ENCODE measurements around the gene GNB1L. TPM values are rescaled to one million over a fixed set of nuclear protein-coding genes. Genes with fewer than 3 reads are reported as not detected.

GNB1L gene
- polyA plus RNA-seq, 1 donor from 2014 or later = 16.5 TPM

DNA sequence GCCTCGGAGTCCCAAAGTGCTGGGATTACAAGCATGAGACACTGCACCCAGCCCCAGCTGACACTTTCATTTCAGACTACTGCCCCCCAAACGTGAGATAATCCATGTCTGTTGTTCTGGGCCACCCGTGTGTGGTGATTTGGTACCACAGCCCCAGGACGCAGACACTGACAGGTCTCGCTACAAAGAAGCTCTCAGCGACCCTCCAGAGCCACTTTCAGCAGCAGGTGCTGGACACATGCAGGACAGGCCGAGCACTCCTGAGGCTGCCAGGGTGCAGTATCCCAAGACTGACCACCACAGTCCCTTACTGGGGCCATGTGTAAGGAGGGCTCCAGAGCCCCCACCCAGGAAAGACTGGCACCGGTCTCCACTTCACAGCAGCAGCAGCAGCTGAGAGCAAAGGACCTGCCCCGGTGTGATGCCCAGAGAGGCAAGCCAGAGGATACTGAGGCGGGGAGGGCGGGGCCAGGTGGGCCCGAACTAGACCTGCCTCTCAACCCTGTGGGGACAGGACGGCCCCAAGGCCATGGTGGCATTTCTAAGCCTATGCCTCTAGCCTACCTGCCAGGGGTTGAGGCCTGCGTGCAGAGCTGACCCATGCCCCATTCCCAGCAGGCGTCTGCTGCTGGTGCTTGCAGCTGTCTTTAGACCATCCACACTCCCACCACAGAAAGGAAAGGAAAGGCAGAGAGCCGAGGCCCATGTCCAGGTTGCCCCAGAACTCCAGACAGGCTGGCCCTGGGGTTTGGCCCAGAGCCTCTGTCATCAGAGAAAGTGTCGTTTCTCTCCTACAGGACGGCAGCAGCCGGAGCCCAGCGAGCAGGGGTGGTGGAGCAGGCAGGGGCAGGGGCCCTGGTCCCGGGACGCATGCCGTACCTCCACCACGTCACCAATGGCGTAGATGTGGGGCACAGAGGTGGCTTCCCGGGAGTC, 28.0 kb upstream of the GNB1L start:
- no peaks in the 10 kb centered on the region for H3F3A ChIP-seq (ENCODE audit: insufficient read depth, low read length, poor library complexity, severe bottlenecking)
- no peak overlapping the region for H3K9ac ChIP-seq (ENCODE audit: low read length)
- H3K9me2 ChIP-seq (ENCODE audit: insufficient read depth, low read length) = no peaks in the 10 kb centered on the region
- TF ChIP-seq MXI1 (conservative IDR thresholded peaks at IDR 0.05; ENCODE audit: poor library complexity, severe bottlenecking) = no peak
- no peak for TF ChIP-seq EP300 (conservative IDR thresholded peaks at IDR 0.05; ENCODE audit: poor library complexity, severe bottlenecking)
- TF ChIP-seq, protein P1, sequence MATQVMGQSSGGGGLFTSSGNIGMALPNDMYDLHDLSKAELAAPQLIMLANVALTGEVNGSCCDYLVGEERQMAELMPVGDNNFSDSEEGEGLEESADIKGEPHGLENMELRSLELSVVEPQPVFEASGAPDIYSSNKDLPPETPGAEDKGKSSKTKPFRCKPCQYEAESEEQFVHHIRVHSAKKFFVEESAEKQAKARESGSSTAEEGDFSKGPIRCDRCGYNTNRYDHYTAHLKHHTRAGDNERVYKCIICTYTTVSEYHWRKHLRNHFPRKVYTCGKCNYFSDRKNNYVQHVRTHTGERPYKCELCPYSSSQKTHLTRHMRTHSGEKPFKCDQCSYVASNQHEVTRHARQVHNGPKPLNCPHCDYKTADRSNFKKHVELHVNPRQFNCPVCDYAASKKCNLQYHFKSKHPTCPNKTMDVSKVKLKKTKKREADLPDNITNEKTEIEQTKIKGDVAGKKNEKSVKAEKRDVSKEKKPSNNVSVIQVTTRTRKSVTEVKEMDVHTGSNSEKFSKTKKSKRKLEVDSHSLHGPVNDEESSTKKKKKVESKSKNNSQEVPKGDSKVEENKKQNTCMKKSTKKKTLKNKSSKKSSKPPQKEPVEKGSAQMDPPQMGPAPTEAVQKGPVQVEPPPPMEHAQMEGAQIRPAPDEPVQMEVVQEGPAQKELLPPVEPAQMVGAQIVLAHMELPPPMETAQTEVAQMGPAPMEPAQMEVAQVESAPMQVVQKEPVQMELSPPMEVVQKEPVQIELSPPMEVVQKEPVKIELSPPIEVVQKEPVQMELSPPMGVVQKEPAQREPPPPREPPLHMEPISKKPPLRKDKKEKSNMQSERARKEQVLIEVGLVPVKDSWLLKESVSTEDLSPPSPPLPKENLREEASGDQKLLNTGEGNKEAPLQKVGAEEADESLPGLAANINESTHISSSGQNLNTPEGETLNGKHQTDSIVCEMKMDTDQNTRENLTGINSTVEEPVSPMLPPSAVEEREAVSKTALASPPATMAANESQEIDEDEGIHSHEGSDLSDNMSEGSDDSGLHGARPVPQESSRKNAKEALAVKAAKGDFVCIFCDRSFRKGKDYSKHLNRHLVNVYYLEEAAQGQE (IDR thresholded peaks at IDR 0.05; ENCODE audit: borderline replicate concordance) = no peak
- no peak for TF ChIP-seq RAD21 (conservative IDR thresholded peaks at IDR 0.05)
- no peak overlapping the region for H3K4me3 ChIP-seq (ENCODE audit: low read length)
- no peak overlapping the region for H3K27ac ChIP-seq (ENCODE audit: low read length)
- H3K27me3 ChIP-seq (ENCODE audit: insufficient read depth, low read depth, low read length) = no peaks in the 10 kb centered on the region
- H3K9me3 ChIP-seq (ENCODE audit: low read length) = no peaks in the 10 kb centered on the region
- no peak overlapping the region for H2AFZ ChIP-seq (ENCODE audit: low read depth, low read length)
- no peaks in the 10 kb centered on the region for H3K79me2 ChIP-seq (replicated peaks; ENCODE audit: insufficient read depth, low read length)
- H3K36me3 ChIP-seq (ENCODE audit: insufficient read depth, low read length) = no peaks in the 10 kb centered on the region
- H3K4me2 ChIP-seq (ENCODE audit: low read length) = no peak overlapping the region
- H4K20me1 ChIP-seq (ENCODE audit: insufficient read depth) = no peaks in the 10 kb centered on the region

DNA sequence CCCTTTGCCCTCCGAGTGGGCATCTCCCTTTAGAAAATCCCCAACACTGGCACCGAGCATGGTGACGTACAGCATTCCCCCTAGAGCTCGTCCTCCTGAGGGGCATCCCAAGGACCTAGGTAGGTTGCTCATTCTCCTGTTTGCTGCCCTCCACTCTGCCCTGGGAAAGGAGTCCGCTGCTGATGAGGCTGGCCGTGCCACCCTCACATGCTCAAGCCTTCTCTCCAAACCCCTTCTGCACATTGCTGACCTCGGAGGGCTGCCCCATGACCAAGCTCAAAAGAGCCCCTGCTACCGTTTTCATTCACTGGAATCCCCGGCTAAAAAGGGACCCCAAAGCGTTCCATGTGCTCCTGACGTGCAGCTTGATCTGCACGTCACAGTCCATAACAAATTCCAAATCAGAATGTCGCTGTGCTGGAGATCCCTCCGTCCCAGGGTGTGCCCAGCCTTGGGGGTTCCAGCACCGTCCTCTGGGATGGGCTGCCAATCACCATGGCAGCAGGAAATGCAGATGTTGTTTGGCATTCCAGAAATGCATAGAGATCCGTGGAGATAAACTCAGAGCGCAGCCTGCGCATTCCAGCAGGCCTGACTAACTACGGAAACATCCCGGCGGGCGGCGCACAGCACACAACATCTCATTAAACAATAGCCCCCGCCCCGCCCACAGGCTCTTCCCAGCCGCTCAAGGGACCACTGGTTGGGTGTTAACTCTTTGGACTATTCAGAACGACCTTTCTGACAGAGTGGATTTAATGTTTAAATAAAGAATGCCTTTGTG, 26.3 kb upstream of the GNB1L start:
- no peak overlapping the region for H2AFZ ChIP-seq (ENCODE audit: low read depth, low read length)
- peak overlapping the region; percentile 31 for H3K9ac ChIP-seq (ENCODE audit: low read length)
- no peaks in the 10 kb centered on the region for H3K36me3 ChIP-seq (ENCODE audit: insufficient read depth, low read length)

More for the DNA sequence above, 26.3 kb upstream of the GNB1L start:
- Histone ChIP-seq H3K9me3 (ENCODE audit: low read length) (no peaks in the 10 kb centered on the region), H3K4me3 (ENCODE audit: low read length) (peak overlapping the region; percentile 23), H3K4me2 (ENCODE audit: low read length) (no peak overlapping the region), H3K27me3 (ENCODE audit: insufficient read depth, low read depth, low read length) (no peaks in the 10 kb centered on the region), H3K27ac (ENCODE audit: low read length) (no peak overlapping the region), H4K20me1 (ENCODE audit: insufficient read depth) (no peaks in the 10 kb centered on the region), H3K9me2 (ENCODE audit: insufficient read depth, low read length) (no peaks in the 10 kb centered on the region), H3F3A (ENCODE audit: insufficient read depth, low read length, poor library complexity, severe bottlenecking) (no peaks in the 10 kb centered on the region), H3K79me2 (replicated peaks; ENCODE audit: insufficient read depth, low read length) (no peaks in the 10 kb centered on the region)
- TF ChIP-seq, protein P2, sequence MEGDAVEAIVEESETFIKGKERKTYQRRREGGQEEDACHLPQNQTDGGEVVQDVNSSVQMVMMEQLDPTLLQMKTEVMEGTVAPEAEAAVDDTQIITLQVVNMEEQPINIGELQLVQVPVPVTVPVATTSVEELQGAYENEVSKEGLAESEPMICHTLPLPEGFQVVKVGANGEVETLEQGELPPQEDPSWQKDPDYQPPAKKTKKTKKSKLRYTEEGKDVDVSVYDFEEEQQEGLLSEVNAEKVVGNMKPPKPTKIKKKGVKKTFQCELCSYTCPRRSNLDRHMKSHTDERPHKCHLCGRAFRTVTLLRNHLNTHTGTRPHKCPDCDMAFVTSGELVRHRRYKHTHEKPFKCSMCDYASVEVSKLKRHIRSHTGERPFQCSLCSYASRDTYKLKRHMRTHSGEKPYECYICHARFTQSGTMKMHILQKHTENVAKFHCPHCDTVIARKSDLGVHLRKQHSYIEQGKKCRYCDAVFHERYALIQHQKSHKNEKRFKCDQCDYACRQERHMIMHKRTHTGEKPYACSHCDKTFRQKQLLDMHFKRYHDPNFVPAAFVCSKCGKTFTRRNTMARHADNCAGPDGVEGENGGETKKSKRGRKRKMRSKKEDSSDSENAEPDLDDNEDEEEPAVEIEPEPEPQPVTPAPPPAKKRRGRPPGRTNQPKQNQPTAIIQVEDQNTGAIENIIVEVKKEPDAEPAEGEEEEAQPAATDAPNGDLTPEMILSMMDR (IDR thresholded peaks at IDR 0.05; ENCODE audit: poor library complexity, severe bottlenecking) = no peak
- no peak for TF ChIP-seq SMC3 (conservative IDR thresholded peaks at IDR 0.05; ENCODE audit: poor library complexity)
- TF ChIP-seq, protein P1 (IDR thresholded peaks at IDR 0.05; ENCODE audit: borderline replicate concordance) = no peak
- no peak for TF ChIP-seq RAD21 (conservative IDR thresholded peaks at IDR 0.05)
